ENCODE results near the gene MACROD2.

Gene MACROD2

GRCh38 chr20:16028923-16029322 lies 2033.6 kb downstream of the MACROD2 start:
- no peak for DNase-seq (ENCODE audit: low read depth)

GRCh38 chr20:16030253-16030652 lies 2034.9 kb downstream of the MACROD2 start:
- no peak for DNase-seq (ENCODE audit: low read depth)

GRCh38 chr20:16035576-16035975 lies 2040.3 kb downstream of the MACROD2 start:
- DNase-seq (ENCODE audit: low read depth), result no peak

GRCh38 chr20:16036331-16036730 lies 2041.0 kb downstream of the MACROD2 start:
- DNase-seq (ENCODE audit: low read depth), result no peak

- no peak for DNase-seq (ENCODE audit: low read depth)
Observed at GRCh38 chr20:16040742-16041141, 2045.4 kb downstream of the MACROD2 start.

- DNase-seq (ENCODE audit: low read depth), result no peak
Observed at GRCh38 chr20:16042731-16043130, 2047.4 kb downstream of the MACROD2 start.

- no peak for DNase-seq (ENCODE audit: low read depth)
Observed at GRCh38 chr20:16043931-16044330, 2048.6 kb downstream of the MACROD2 start.

GRCh38 chr20:16048876-16049275 lies 2053.6 kb downstream of the MACROD2 start:
- no peak for DNase-seq (ENCODE audit: low read depth)

GRCh38 chr20:16049529-16050093 lies 2054.3 kb downstream of the MACROD2 start:
- no peak for DNase-seq (ENCODE audit: low read depth)

- no peak for DNase-seq (ENCODE audit: low read depth)
Observed at GRCh38 chr20:16050366-16050765, 2055.1 kb downstream of the MACROD2 start.

GRCh38 chr20:16051968-16052367 lies 2056.7 kb downstream of the MACROD2 start:
- DNase-seq (ENCODE audit: low read depth), result no peak

- DNase-seq (ENCODE audit: low read depth), result no peak
Observed at GRCh38 chr20:16052456-16052855, 2057.1 kb downstream of the MACROD2 start.

GRCh38 chr20:16054985-16055384 lies 2059.7 kb downstream of the MACROD2 start:
- DNase-seq (ENCODE audit: low read depth), result no peak

GRCh38 chr20:16057651-16058050 lies 2062.3 kb downstream of the MACROD2 start:
- no peak for DNase-seq (ENCODE audit: low read depth)

GRCh38 chr20:16058268-16058667 lies 2063.0 kb downstream of the MACROD2 start:
- no peak for DNase-seq (ENCODE audit: low read depth)

GRCh38 chr20:16059841-16060240 lies 2064.5 kb downstream of the MACROD2 start:
- no peak for DNase-seq (ENCODE audit: low read depth)

GRCh38 chr20:16061351-16061750 lies 2066.0 kb downstream of the MACROD2 start:
- no peak for DNase-seq (ENCODE audit: low read depth)

GRCh38 chr20:16062661-16063581 lies 2067.6 kb downstream of the MACROD2 start:
- DNase-seq (ENCODE audit: low read depth), result no peak

GRCh38 chr20:16063881-16064280 lies 2068.6 kb downstream of the MACROD2 start:
- peak; percentile 3 for DNase-seq (ENCODE audit: low read depth)

- no peak for DNase-seq (ENCODE audit: low read depth)
Observed at GRCh38 chr20:16064989-16065707, 2069.8 kb downstream of the MACROD2 start.

GRCh38 chr20:16066571-16066970 lies 2071.3 kb downstream of the MACROD2 start:
- no peak for DNase-seq (ENCODE audit: low read depth)

GRCh38 chr20:16069389-16070010 lies 2074.2 kb downstream of the MACROD2 start:
- DNase-seq (ENCODE audit: low read depth), result no peak

All from stromal cell of bone marrow (primary cell).